Central memory CD4-positive, alpha-beta T cell (primary cell): Measurements from ENCODE around the gene OBP2A.

Experiments used
- DNase-seq: peaks from one replicate; pipeline ENCODE4 v3.0.0; 2022

OBP2A gene

DNA sequence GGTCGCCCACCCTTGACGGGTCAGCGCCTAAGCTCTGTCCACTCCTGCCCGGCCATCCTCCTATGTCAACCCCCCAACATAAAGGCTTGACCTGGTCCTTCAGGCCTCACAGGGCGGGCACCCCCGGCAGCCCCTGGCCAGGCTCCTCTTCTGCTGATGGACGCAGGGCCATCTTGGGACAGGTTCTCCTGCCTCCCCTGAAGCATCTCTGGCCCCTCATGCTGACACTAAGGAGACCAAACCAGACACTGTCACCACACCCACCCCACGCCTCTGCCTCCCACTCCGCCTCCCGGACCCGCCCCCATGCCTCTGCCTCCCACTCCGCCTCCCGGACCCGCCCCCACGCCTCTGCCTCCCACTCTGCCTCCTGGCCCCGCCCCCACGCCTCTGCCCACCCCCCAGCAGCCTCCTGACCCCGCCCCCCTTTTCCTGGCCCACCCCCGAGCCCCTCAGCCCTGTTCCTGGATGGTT is 6.8 kb downstream of the OBP2A start:
- DNase-seq, result no peak

DNA sequence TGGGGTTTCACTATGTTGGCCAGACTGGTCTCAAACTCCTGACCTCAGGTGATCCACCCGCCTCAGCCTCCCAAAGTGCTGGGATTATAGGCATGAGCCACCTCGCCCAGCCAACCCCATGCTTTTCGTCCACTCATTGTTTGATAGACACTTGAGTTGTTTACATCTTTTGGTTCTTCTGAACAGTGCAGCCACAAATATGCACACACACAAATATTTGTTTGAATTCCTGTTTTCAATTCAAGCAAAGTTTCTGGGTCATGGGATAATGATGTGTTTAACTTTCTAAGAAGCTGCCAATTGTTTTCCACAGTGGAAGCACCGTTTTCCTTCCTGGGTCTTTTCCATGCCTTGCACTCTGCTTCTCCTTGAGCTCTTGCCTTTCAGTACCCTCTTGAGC is 8.8 kb downstream of the OBP2A start:
- DNase-seq, result no peak

- DNase-seq, result no peak
These were observed 9.3 kb downstream of the OBP2A start for GRCh38 chr9:135555203-135555602.

DNA sequence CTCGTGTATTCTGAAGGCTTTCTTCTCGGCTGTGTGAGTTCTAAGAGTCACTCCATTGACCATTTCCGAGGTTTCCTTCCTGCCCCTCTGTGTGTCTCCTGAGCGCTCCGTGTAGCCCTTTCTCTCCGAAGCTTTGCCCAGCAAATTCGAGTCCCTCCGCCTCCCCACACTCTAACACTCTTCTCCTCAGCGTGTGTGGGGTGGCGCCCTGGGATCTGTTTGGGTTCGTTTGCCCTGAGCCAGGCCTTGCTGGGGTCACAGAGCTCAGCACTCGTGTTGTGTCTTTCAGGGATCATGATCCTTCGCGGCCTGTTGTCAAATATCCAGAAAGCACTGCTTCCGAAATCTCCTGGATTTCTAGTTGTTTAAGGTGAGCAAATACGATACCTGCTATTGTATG is 10.0 kb downstream of the OBP2A start:
- DNase-seq, result no peak

- no peak for DNase-seq
These were observed 13.7 kb downstream of the OBP2A start for GRCh38 chr9:135559606-135560005.

GRCh38 chr9:135561391-135562234 is 15.7 kb downstream of the OBP2A start, which contains the start of gene PAEP:
PAEP (plus strand) TSS chr9:135561756.
- no peak for DNase-seq

DNA sequence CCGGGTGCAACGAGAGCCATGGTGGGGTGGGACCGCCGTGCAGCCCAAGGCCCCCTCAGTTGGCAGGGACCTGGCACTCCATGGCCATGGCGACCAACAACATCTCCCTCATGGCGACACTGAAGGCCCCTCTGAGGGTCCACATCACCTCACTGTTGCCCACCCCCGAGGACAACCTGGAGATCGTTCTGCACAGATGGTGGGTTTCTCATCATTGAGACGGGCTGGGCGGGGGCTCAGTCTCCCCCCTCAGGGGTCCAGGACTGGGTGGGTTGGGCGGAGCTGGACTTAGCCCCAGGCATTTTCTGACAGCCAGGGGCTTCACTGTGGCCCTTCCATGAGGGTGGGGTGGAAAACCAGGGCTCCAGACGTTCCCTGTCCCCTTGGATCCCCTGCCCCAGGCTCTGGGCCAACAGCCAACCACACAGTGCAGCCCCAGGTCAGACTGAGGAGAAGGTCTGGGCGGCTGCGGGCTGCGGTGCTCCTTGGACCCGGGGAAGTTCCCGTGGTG is 16.4 kb downstream of the OBP2A start:
- no peak for DNase-seq

DNA sequence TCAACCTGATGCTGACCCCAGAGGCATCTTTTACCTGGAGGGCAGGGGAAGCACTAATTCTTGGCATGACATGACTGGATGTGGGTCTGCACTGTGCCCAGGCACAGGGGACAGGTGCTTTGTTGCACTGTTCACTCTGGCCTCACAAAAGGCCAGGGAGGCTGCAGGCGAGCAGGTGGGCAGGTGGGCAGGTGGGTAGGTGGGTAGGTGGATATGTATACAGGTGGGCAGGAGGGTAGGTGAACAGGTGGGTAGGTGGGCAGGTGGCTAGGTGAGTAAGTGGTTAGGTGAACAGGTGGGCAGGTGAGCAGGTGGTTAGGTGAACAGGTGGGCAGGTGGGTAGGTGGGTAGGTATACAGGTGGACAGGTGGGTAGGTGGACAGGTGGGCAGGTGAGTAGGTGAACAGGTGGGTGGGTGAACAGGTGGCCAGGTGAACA is 17.1 kb downstream of the OBP2A start:
- DNase-seq, result no peak

DNA sequence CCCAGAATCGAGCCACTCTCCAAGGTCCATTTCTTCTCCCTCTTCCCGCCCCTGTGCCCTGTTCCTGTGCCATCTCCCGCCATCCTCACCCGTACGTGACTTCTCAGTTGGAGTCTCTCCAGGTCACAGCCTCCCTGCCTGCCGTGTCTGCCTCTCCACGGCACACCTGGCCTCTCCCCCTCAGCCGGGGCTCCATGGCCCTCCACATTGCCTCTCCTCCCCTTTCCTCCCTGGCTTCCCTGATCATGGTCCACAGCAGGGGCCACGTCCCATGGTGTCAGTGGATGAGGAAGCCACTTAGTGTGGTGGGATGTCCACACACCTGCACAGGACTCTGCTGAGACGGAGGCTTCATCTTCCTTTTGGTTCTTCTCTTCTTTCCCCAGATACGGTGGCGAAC is 17.9 kb downstream of the OBP2A start:
- DNase-seq, result no peak

DNA sequence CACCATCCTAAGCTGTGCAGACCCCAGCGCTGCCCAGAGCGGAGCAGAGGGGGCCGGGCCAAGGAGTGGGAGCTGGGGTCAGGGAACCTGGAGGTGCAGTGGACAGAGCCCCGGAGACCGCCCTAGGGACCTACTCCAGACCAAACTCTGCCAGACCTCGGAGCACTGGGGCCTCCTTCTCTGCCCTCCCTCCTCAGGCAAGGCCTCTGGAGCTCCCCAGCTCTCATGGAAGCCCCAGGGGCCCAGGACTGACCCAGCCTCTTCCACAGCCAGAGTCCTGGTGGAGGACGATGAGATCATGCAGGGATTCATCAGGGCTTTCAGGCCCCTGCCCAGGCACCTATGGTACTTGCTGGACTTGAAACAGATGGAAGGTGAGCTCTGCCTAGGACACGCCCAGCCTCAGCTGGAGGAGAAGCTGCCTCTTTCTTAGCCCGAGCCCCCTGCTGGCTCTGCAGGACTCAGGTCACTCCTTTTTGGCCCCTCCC is 19.3 kb downstream of the OBP2A start:
- DNase-seq, result no peak

- no peak for DNase-seq
These were observed 19.7 kb downstream of the OBP2A start for GRCh38 chr9:135565636-135566035.

GRCh38 chr9:135566552-135566951 is 20.6 kb downstream of the OBP2A start:
- no peak for DNase-seq

GRCh38 chr9:135567311-135567710 is 21.4 kb downstream of the OBP2A start:
- DNase-seq, result no peak

DNA sequence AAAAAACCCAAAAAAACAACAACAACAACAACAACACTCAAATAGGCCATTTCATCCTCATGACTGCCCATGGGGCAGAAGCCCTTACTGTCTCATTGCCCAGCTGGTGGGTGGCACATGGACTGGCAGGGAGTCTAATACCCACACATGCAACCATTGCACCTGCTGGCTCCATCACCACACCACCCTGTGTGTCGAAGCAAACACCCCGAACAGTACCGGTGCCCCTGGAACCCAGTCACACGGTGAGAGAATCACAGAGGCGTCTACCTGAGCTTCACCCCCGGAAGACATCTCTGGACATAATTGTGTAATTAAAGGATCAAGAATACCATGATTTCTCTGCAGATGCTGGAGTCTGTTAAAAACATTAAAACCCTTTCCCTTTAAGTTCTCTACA is 22.1 kb downstream of the OBP2A start:
- no peak for DNase-seq

- DNase-seq, result no peak
These were observed 24.5 kb downstream of the OBP2A start for GRCh38 chr9:135570456-135570855.

- DNase-seq, result no peak
These were observed 26.3 kb downstream of the OBP2A start for GRCh38 chr9:135572233-135572632.

GRCh38 chr9:135573124-135573523 is 27.2 kb downstream of the OBP2A start:
- no peak for DNase-seq

DNA sequence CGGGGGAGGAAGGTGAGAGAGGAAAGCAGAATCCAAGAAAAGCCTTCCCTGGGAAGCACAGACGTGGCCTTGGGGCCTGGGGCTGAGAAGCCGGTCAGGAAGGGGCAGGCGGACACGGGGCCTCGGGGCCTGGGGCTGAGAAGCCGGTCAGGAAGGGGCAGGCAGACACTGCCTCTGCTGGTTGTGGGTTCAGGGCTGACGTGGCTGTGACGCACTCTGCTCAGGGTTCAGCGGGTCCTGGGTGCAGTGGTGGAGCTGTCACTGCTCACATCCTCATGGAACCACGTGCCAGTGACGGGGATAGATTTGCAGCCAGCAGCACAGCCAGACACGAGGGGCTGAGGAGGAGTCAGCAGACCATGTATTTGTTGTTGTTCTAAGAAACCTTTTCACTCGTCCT is 28.4 kb downstream of the OBP2A start:
- DNase-seq, result no peak

- no peak for DNase-seq
These were observed 29.0 kb downstream of the OBP2A start for GRCh38 chr9:135574943-135575342.

- no peak for DNase-seq
These were observed 30.2 kb downstream of the OBP2A start for GRCh38 chr9:135575995-135576631.

GRCh38 chr9:135577256-135577655 is 31.3 kb downstream of the OBP2A start:
- no peak for DNase-seq

DNA sequence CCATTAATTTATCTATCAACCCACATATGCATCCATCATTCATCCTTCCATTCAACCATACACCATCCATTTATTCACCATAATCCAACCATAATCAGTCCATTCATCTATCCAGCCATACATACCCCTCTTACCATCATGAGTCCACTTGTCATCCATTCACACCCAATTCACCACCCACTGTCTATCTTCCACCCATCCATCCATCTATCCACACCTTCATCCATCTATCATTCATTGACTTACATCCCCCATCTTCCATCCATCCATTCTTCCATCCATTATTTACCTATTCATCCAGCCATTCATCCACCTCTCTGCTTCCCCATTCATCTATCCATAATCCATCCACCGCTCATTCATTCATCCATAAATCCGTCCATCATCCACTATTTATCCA is 33.4 kb downstream of the OBP2A start:
- no peak for DNase-seq

GRCh38 chr9:135579889-135580660 is 34.1 kb downstream of the OBP2A start:
- no peak for DNase-seq
